CD4-positive, CD25-positive, alpha-beta regulatory T cell (primary cell): Measurements from ENCODE around the gene SDK1. TPM values are rescaled to one million over a fixed set of nuclear protein-coding genes. Genes with fewer than 3 reads are reported as not detected.

ENCODE experiments used
- ATAC-seq, 2 donors: fragments of 150-1000 bp; cut with Tn5 transposase; one replicate each; pipeline ENCODE4 v1.10.0; 2021; ENCODE audit warnings: low read depth in 2 of 2, moderate number of reproducible peaks in 2 of 2, moderate library complexity in 1 of 2
- DNase-seq, 3 donors: peaks; one replicate each; pipeline versions ENCODE4 v3.0.0 to v3.0.0-alpha.2; 2012 to 2022; ENCODE audit warnings: mixed read lengths in 1 of 3
- H3K27ac ChIP-seq: one replicate; pipeline ENCODE4 v1.7.0; 2013; ENCODE audit warnings: mild to moderate bottlenecking, low read length; ENCODE audit not compliant: insufficient read depth, poor library complexity, severe bottlenecking
- H3K27me3 ChIP-seq: one replicate; pipeline ENCODE4 v1.7.0; 2013; ENCODE audit warnings: low read length; ENCODE audit not compliant: control insufficient read depth, insufficient read depth
- H3K36me3 ChIP-seq: one replicate; pipeline ENCODE4 v1.7.0; 2013; ENCODE audit warnings: mild to moderate bottlenecking, low read length, moderate library complexity; ENCODE audit not compliant: control insufficient read depth, insufficient read depth
- H3K4me1 ChIP-seq: 2 replicates; pipeline ENCODE4 v1.7.0; 2013; ENCODE audit warnings: mild to moderate bottlenecking, low read length; ENCODE audit not compliant: insufficient read depth, control insufficient read depth, poor library complexity, severe bottlenecking
- H3K4me3 ChIP-seq: one replicate; pipeline ENCODE4 v1.7.0; 2013; ENCODE audit warnings: low read depth, mild to moderate bottlenecking, low read length, moderate library complexity
- H3K9me3 ChIP-seq, 2 experiments: 1 replicate in 1 of 2; 2 replicates in 1 of 2; pipeline ENCODE4 v1.7.0; 2013; ENCODE audit warnings: low read length in 2 of 2, mild to moderate bottlenecking in 1 of 2, moderate library complexity in 1 of 2; ENCODE audit not compliant: control insufficient read depth in 2 of 2
- H3K27ac Mint-ChIP-seq, 3 donors: one replicate each; pipeline ENCODE4 v1.8.0; 2020 to 2022; ENCODE audit warnings: mild to moderate bottlenecking in 3 of 3, mixed read lengths in 3 of 3, moderate library complexity in 2 of 3
- H3K27me3 Mint-ChIP-seq: one replicate; pipeline ENCODE4 v1.8.0; 2022; ENCODE audit warnings: mild to moderate bottlenecking, mixed read lengths
- H3K36me3 Mint-ChIP-seq: one replicate; pipeline ENCODE4 v1.8.0; 2020; ENCODE audit warnings: mixed read lengths
- H3K4me1 Mint-ChIP-seq, 4 donors: one replicate each; pipeline ENCODE4 v1.8.0; 2020 to 2022; ENCODE audit warnings: mixed read lengths in 4 of 4, mild to moderate bottlenecking in 1 of 4
- H3K4me3 Mint-ChIP-seq, 4 donors: one replicate each; pipeline ENCODE4 v1.8.0; 2020 to 2022; ENCODE audit warnings: mild to moderate bottlenecking in 4 of 4, mixed read lengths in 4 of 4, moderate library complexity in 3 of 4
- H3K9me3 Mint-ChIP-seq, 7 donors: one replicate each; pipeline ENCODE4 v1.8.0; 2020 to 2022; ENCODE audit warnings: mixed read lengths in 7 of 7, mild to moderate bottlenecking in 3 of 7, moderate library complexity in 2 of 7
- polyA plus RNA-seq, 4 donors: library from polyadenylated mRNA; unstranded; fragments of 300-500 nt; fragmentation: Illumina TruSeq; gene quantifications; one replicate each; pipeline ENCODE4 v1.2.3, GENCODE V29; 2021
- total RNA-seq: library from RNA; stranded (reverse); gene quantifications from one replicate; pipeline ENCODE4 v1.2.3, GENCODE V29; 2022

Gene SDK1
- total and polyA plus RNA-seq, 5 donors from 2014 or later: 0.47 TPM; not detected in 4

DNA sequence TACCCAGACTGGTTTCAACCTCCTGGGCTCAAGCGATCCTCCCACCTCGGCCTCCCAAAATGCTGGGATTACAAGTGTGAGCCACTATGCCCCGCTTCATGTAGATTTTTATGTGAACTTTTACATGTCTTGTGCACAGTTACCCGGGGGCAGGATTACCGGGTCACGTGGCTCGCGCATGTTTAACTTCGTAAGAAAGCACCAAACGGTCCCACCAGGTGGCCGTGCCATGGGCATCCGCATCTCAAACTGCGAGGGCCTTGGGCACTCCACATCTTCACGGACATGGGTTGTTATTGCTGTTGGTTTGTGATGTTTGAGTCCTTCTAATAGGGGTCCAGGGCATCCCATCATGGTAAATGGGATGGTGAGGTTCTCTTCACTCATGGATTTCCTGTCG is 744.4 kb downstream of the SDK1 start:
- Mint-ChIP-seq H3K4me1 (no peaks in the 10 kb centered on the region), H3K4me3 (no peak overlapping the region), H3K36me3 (no peaks in the 10 kb centered on the region), H3K27ac (no peak overlapping the region), H3K9me3 (peaks cover 0 to 3% (median 0%) of the 10 kb centered on the region in 7 donors), H3K27me3 (no peaks in the 10 kb centered on the region)
- H3K9me3 ChIP-seq: no peaks in the 10 kb centered on the region
- no peak overlapping the region for H3K27ac ChIP-seq
- no peaks in the 10 kb centered on the region for H3K4me1 ChIP-seq
- H3K4me3 ChIP-seq: no peak overlapping the region
- DNase-seq: no peak
- ATAC-seq: no peak
- H3K27me3 ChIP-seq: no peaks in the 10 kb centered on the region
- H3K36me3 ChIP-seq: no peaks in the 10 kb centered on the region

DNA sequence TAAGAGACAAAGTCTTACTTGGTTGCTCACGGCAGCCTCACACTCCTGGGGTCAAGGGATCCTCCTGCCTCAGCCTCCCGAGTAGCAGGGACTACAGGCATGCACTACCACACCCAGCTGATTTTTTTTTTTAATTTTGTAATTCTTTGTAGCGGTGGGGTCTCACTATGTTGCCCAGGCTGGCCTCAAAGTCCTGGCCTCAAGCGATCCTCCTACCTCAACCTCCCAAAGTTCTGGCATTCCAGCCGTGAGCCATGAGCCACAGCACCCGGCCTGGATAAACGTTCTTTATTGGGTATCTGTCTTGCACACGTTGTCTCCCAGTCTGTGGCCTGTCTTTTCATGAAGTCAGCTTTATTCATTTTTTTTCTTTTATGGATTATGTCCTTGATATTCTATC is 744.9 kb downstream of the SDK1 start:
- Histone ChIP-seq H3K36me3 (no peaks in the 10 kb centered on the region), H3K27me3 (no peaks in the 10 kb centered on the region), H3K4me1 (no peaks in the 10 kb centered on the region), H3K9me3 (no peaks in the 10 kb centered on the region), H3K27ac (no peak overlapping the region), H3K4me3 (no peak overlapping the region)
- Mint-ChIP-seq H3K9me3 (peaks cover 0 to 3% (median 0%) of the 10 kb centered on the region in 7 donors), H3K36me3 (no peaks in the 10 kb centered on the region), H3K4me3 (no peak overlapping the region), H3K27ac (no peak overlapping the region), H3K27me3 (no peaks in the 10 kb centered on the region), H3K4me1 (no peaks in the 10 kb centered on the region)
- DNase-seq (no peak), ATAC-seq (no peak)

DNA sequence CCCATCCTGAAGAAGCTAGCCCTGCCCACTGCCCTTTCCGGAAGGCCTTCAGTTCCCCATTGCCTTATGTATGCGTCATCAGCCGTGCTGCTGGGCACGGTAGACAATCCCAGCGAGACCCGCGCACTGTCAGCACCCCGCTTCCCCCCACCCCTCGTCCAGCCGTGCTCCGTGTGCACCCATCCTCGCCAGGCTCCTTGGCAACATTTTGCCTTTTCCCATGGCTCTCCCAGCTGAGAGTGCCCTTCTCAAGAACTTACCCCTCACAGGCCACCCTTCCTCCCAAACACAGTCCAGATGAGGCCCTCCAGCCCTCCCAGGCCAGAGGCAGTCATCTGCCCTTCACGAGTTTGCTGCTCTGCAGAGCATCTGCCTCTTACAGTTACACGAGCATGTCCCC is 747.3 kb downstream of the SDK1 start:
- ATAC-seq (no peak), DNase-seq (no peak)
- no peaks in the 10 kb centered on the region for H3K4me1 ChIP-seq
- Mint-ChIP-seq H3K36me3 (no peaks in the 10 kb centered on the region), H3K27ac (no peak overlapping the region), H3K27me3 (no peaks in the 10 kb centered on the region), H3K4me1 (no peaks in the 10 kb centered on the region), H3K4me3 (no peak overlapping the region), H3K9me3 (peaks cover 0 to 3% (median 0%) of the 10 kb centered on the region in 7 donors)
- H3K27ac ChIP-seq: no peak overlapping the region
- H3K9me3 ChIP-seq: no peaks in the 10 kb centered on the region
- H3K27me3 ChIP-seq: no peaks in the 10 kb centered on the region
- H3K4me3 ChIP-seq: no peak overlapping the region
- no peaks in the 10 kb centered on the region for H3K36me3 ChIP-seq

DNA sequence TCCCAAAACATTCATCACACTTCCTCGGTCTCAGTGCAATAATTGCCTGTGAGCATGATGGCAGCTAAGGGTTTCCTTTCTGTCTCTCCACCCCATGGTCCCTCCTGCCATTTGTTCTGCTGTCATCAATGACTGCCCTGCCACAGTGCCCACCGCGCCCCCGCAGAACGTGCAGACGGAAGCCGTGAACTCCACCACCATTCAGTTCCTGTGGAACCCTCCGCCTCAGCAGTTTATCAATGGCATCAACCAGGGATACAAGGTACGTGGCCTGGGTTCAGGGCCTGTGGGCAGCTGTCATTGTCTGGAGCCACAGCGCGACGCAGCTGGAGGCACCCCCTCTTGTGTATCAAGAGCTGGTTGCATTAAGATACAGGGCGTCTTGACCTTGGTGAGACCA is 748.1 kb downstream of the SDK1 start:
- Histone ChIP-seq H3K36me3 (no peaks in the 10 kb centered on the region), H3K9me3 (no peaks in the 10 kb centered on the region), H3K4me1 (no peaks in the 10 kb centered on the region), H3K27ac (no peak overlapping the region), H3K27me3 (no peaks in the 10 kb centered on the region), H3K4me3 (no peak overlapping the region)
- no peak overlapping the region for H3K4me3 Mint-ChIP-seq
- H3K27ac Mint-ChIP-seq: no peak overlapping the region
- H3K9me3 Mint-ChIP-seq: peaks cover 0 to 3% (median 0%) of the 10 kb centered on the region in 7 donors
- ATAC-seq: no peak
- peaks cover under 1% of the 10 kb centered on the region for H3K27me3 Mint-ChIP-seq
- H3K36me3 Mint-ChIP-seq: no peaks in the 10 kb centered on the region
- DNase-seq: no peak
- H3K4me1 Mint-ChIP-seq: no peaks in the 10 kb centered on the region

DNA sequence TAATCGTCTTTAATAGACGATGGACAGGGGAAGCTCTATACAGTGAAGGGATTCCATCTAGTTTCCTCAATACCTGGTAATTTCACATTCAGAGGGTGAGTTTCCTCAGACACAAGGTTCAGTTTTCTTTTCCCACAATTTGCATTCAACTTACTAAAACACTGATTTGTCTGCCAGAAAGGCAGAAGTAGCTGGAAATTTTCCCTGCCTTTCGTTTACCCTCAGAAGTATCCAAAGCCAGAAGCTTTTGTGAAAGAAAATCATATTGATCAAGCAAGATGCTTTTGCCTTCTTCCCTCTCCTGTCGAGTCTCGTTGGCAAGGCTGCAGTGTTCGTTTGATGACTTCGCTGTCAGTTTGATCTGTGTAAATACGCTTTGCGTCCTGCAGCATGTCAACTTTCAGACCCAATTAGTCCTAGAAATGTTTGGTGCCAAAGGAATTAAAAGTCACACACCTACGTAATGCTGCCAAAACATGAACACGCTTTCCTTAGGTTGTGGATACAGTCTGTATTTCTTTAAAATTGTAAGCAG is 749.1 kb downstream of the SDK1 start:
- ATAC-seq (no peak), DNase-seq (no peak)
- Histone ChIP-seq H3K36me3 (no peaks in the 10 kb centered on the region), H3K4me3 (no peak overlapping the region), H3K27me3 (no peaks in the 10 kb centered on the region), H3K4me1 (no peaks in the 10 kb centered on the region), H3K27ac (no peak overlapping the region), H3K9me3 (no peaks in the 10 kb centered on the region)
- Mint-ChIP-seq H3K27ac (no peak overlapping the region), H3K36me3 (no peaks in the 10 kb centered on the region), H3K4me1 (no peaks in the 10 kb centered on the region), H3K9me3 (peaks cover 0 to 2% (median 0%) of the 10 kb centered on the region in 7 donors), H3K27me3 (peaks cover 9% of the 10 kb centered on the region), H3K4me3 (no peak overlapping the region)

DNA sequence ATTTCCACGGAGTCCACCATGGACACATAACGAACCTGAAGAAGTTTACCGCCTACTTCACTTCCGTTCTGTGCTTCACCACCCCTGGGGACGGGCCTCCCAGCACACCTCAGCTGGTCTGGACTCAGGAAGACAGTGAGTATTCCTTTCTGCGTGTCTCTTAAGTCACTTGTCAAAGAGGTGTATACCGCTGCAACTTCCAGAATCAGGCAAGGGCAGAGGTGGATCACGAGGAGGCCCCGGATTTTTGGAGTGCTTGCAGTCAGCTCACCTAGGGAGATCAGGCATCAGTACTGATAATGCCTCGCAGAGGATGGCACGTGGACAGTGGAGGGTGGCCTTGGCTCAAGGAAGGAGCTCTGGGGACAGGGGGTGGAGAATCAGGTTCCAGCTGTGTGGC is 750.6 kb downstream of the SDK1 start:
- H3K4me1 Mint-ChIP-seq: peaks cover 0 to 2% (median 0%) of the 10 kb centered on the region in 4 donors
- Histone ChIP-seq H3K9me3 (no peaks in the 10 kb centered on the region), H3K36me3 (no peaks in the 10 kb centered on the region), H3K27ac (no peak overlapping the region), H3K4me1 (no peaks in the 10 kb centered on the region), H3K27me3 (no peaks in the 10 kb centered on the region), H3K4me3 (no peak overlapping the region)
- DNase-seq: no peak
- H3K27ac Mint-ChIP-seq: no peak overlapping the region
- peaks cover 0 to 2% (median 0%) of the 10 kb centered on the region in 7 donors for H3K9me3 Mint-ChIP-seq
- H3K27me3 Mint-ChIP-seq: peaks cover 9% of the 10 kb centered on the region
- H3K4me3 Mint-ChIP-seq: no peak overlapping the region
- no peak for ATAC-seq
- no peaks in the 10 kb centered on the region for H3K36me3 Mint-ChIP-seq

DNA sequence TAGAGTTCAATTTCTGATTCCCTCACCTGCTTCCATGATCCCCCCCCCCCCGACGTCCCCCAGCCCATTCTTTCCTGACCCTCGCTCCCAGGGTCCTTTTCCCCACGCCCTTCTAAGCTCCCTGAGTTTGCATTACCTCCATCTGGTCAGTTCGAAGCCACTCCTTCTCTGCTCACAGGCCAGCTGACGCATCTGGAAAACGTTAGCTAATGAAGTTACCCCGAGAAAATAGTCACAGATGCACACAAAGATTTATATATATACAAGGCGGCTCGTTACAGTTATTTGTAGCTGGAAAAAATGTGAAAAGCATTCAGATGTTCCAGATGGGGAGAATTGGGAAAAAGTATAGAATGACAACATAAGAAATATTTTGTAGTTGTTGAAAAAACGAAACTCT is 751.1 kb downstream of the SDK1 start:
- peaks cover 0 to 2% (median 0%) of the 10 kb centered on the region in 4 donors for H3K4me1 Mint-ChIP-seq
- no peaks in the 10 kb centered on the region for H3K27me3 ChIP-seq
- H3K4me3 Mint-ChIP-seq: no peak overlapping the region
- ATAC-seq (no peak), DNase-seq (no peak)
- no peaks in the 10 kb centered on the region for H3K9me3 ChIP-seq
- H3K27ac ChIP-seq: no peak overlapping the region
- no peaks in the 10 kb centered on the region for H3K4me1 ChIP-seq
- no peak overlapping the region for H3K4me3 ChIP-seq
- H3K36me3 Mint-ChIP-seq: no peaks in the 10 kb centered on the region
- H3K27me3 Mint-ChIP-seq: peaks cover 9% of the 10 kb centered on the region
- H3K9me3 Mint-ChIP-seq: peaks cover 0 to 2% (median 0%) of the 10 kb centered on the region in 7 donors
- H3K36me3 ChIP-seq: no peaks in the 10 kb centered on the region
- H3K27ac Mint-ChIP-seq: no peak overlapping the region

DNA sequence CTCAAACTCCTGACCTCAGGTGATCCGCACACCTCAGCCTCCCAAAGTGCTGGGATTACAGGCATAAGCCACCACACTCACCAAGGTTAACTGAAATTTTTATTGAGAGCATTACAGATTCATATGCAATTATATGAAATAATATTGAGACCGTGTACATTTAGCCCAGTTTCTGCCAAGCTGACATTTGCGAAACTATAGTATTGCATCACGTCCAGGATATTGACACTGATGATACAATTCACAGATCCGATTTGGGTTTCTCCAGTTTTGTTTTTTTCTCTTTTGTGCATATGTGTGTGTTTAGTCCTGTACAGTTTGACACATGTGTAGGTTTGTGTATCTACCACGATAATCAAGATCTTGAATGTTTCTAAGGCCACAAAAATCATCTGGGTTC is 753.1 kb downstream of the SDK1 start:
- Mint-ChIP-seq H3K4me1 (peaks cover 0 to 2% (median 0%) of the 10 kb centered on the region in 4 donors), H3K27ac (no peak overlapping the region), H3K9me3 (peaks cover 0 to 14% (median 4%) of the 10 kb centered on the region in 7 donors), H3K36me3 (no peaks in the 10 kb centered on the region), H3K27me3 (peaks cover 20% of the 10 kb centered on the region), H3K4me3 (no peak overlapping the region)
- H3K27me3 ChIP-seq: no peaks in the 10 kb centered on the region
- no peak overlapping the region for H3K27ac ChIP-seq
- no peaks in the 10 kb centered on the region for H3K4me1 ChIP-seq
- DNase-seq (no peak), ATAC-seq (no peak)
- H3K36me3 ChIP-seq: no peaks in the 10 kb centered on the region
- H3K4me3 ChIP-seq: no peak overlapping the region
- peaks cover 0 to 3% of the 10 kb centered on the region in 2 experiments for H3K9me3 ChIP-seq
